Measurements from ENCODE around the gene EPN2. TPM values are rescaled to one million over a fixed set of nuclear protein-coding genes. Genes with fewer than 3 reads are reported as not detected.
"Not testable (repeated sequence)": the region's sequence is repeated elsewhere in the genome, so short reads cannot be mapped to it uniquely, and the experiment has no call there.

EPN2 gene
- total RNA-seq, 1 donor from 2014 or later = 15.0 TPM

GRCh38 chr17:19343256-19343630 is 106.1 kb downstream of the EPN2 start:
- DNase-seq (ENCODE audit: low read depth in 2 of 2) = no peak

- DNase-seq (ENCODE audit: low read depth in 2 of 2) = no peak
These were observed 106.5 kb downstream of the EPN2 start for GRCh38 chr17:19343671-19344151.

- no peak for DNase-seq (ENCODE audit: low read depth in 2 of 2)
These were observed 107.3 kb downstream of the EPN2 start for GRCh38 chr17:19344311-19345066.

GRCh38 chr17:19345067-19345460 is 107.9 kb downstream of the EPN2 start:
- no peak for DNase-seq (ENCODE audit: low read depth in 2 of 2)

GRCh38 chr17:19345486-19346350 is 108.6 kb downstream of the EPN2 start:
- DNase-seq (ENCODE audit: low read depth in 2 of 2) = no peak

GRCh38 chr17:19346351-19347255 is 109.4 kb downstream of the EPN2 start:
- DNase-seq (ENCODE audit: low read depth in 2 of 2) = peak in 1 of 2 donors; percentile 78

GRCh38 chr17:19347323-19348080 is 110.3 kb downstream of the EPN2 start:
- DNase-seq (ENCODE audit: low read depth in 2 of 2) = no peak

GRCh38 chr17:19348081-19348650 is 111.0 kb downstream of the EPN2 start:
- DNase-seq (ENCODE audit: low read depth in 2 of 2) = no peak

GRCh38 chr17:19348806-19349205 is 111.6 kb downstream of the EPN2 start:
- no peak for DNase-seq (ENCODE audit: low read depth in 2 of 2)

- not testable (repeated sequence) for DNase-seq (ENCODE audit: low read depth in 2 of 2)
These were observed 116.2 kb downstream of the EPN2 start for GRCh38 chr17:19353401-19353800.

- DNase-seq (ENCODE audit: low read depth in 2 of 2) = no peak
These were observed 117.6 kb downstream of the EPN2 start for GRCh38 chr17:19354748-19355147.

- DNase-seq (ENCODE audit: low read depth in 2 of 2) = no peak
These were observed 120.2 kb downstream of the EPN2 start for GRCh38 chr17:19357351-19357750.

- no peak for DNase-seq (ENCODE audit: low read depth in 2 of 2)
These were observed 120.6 kb downstream of the EPN2 start for GRCh38 chr17:19357761-19358160.

GRCh38 chr17:19359151-19359550 is 122.0 kb downstream of the EPN2 start:
- DNase-seq (ENCODE audit: low read depth in 2 of 2) = no peak

- no peak for DNase-seq (ENCODE audit: low read depth in 2 of 2)
These were observed 122.7 kb downstream of the EPN2 start for GRCh38 chr17:19359856-19360255.

GRCh38 chr17:19360772-19361171 is 123.6 kb downstream of the EPN2 start:
- DNase-seq (ENCODE audit: low read depth in 2 of 2) = no peak

- no peak for DNase-seq (ENCODE audit: low read depth in 2 of 2)
These were observed 124.2 kb downstream of the EPN2 start for GRCh38 chr17:19361326-19361725.

- DNase-seq (ENCODE audit: low read depth in 2 of 2) = no peak
These were observed 124.7 kb downstream of the EPN2 start for GRCh38 chr17:19361944-19362276.

GRCh38 chr17:19362277-19363113 is 125.3 kb downstream of the EPN2 start, which contains the start of gene B9D1:
Gene B9D1, minus strand, starts transcription at chr17:19362723. Its CDS starts 154 bp downstream, at chr17:19362569.
- peak; percentile 79 to 90 for DNase-seq (ENCODE audit: low read depth in 2 of 2)

- DNase-seq (ENCODE audit: low read depth in 2 of 2) = no peak
These were observed 125.9 kb downstream of the EPN2 start for GRCh38 chr17:19363114-19363438.
